Measurements from ENCODE around the gene SLC15A4.

GRCh38 chr12:128804762-128805161, 19.0 kb downstream of the SLC15A4 start:
- no peak for TF ChIP-seq EZH2 (IDR thresholded peaks at IDR 0.05; ENCODE audit: insufficient read depth, low read length)
- TF ChIP-seq CTCF (IDR thresholded peaks at IDR 0.05; ENCODE audit: insufficient read depth, low read depth, low read length), result no peak

Measured in astrocyte (in vitro differentiated cells and primary cell).